Measurements from ENCODE around the gene ST3GAL3. TPM values are rescaled to one million over a fixed set of nuclear protein-coding genes. Genes with fewer than 3 reads are reported as not detected.

ST3GAL3 gene
- total and polyA plus RNA-seq, 2 donors (not counting 3 experiments of a cell fraction or from before 2014, with no cell fraction given): 14.3 to 35.8 TPM

DNA sequence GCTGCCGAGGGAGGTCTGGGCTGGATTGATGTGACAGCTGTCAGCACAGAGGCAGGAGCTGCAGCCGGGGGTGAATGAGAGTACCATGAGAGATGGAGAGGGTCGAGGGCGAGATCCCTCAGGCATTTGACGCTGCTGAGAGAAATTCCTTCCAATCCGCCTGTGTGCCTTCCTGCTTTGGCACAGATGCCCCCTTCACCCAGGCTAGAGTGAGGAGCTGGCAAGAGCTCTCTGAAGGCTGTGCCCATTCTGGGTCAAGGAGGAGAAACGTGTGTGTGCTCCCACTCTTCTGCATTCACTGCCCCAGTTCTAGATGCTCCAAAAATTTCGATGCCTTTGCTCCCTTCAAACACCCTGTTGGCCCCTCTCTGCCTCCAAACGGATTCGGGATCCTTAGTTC, 231.0 kb downstream of the ST3GAL3 start:
- no peaks in the 10 kb centered on the region for H3K36me3 ChIP-seq (ENCODE audit: control insufficient read depth in 2 of 2, extremely low read depth in 1 of 2, insufficient read depth in 2 of 2, low read length in 2 of 2)
- CTCF ChIA-PET: interaction anchor here (1.9 to 18.1 kb wide), 2 partner anchors 109 to 174 kb away, joined by 9 to 965 read pairs; no protein-coding TSS in a partner anchor
- dilution Hi-C loops (cut with MboI; ENCODE audit: extremely low pct_ligation_motif_present, low sequenced_read_pairs): loop anchor here (25.0 kb wide), 1 partner anchor 176 kb away; no protein-coding TSS in a partner anchor
- no peak overlapping the region for H2AFZ ChIP-seq (ENCODE audit: low read depth, low read length)
- H3K27me3 ChIP-seq (ENCODE audit: control insufficient read depth in 2 of 2, insufficient read depth in 2 of 2, low read length in 2 of 2): peaks cover 3 to 5% of the 10 kb centered on the region in 2 experiments
- FAIRE-seq (no peak), DNase-seq (ENCODE audit: low read depth, low spot score) (no peak)
- POLR2A ChIA-PET: no interaction called here
- peaks cover 4% of the 10 kb centered on the region for H3K4me1 ChIP-seq (ENCODE audit: control insufficient read depth, extremely low read depth, insufficient read depth, low read length)
- no peaks in the 10 kb centered on the region for H3K9me3 ChIP-seq (replicated peaks; ENCODE audit: control insufficient read depth, insufficient read depth, low read length)
- no peaks in the 10 kb centered on the region for H3K9me1 ChIP-seq (replicated peaks; ENCODE audit: control insufficient read depth, extremely low read depth, insufficient read depth, low read length)
- no peak overlapping the region for H3K4me3 ChIP-seq (replicated peaks in 1 of 3; ENCODE audit: insufficient read depth in 1 of 3, low read depth in 1 of 3, low read length in 3 of 3)
- H3K79me2 ChIP-seq (ENCODE audit: control insufficient read depth, insufficient read depth, low read length): no peaks in the 10 kb centered on the region
- TF ChIP-seq POLR2AphosphoS5 (IDR thresholded peaks at IDR 0.05; ENCODE audit: insufficient read depth, low read depth, low read length): no peak
- TF ChIP-seq FOS (IDR thresholded peaks at IDR 0.05; ENCODE audit: borderline replicate concordance, insufficient read depth, low read length): no peak
- no peak for TF ChIP-seq CTCF (IDR thresholded peaks at IDR 0.05; ENCODE audit: extremely low read depth in 1 of 2, insufficient read depth in 1 of 2, low read depth in 1 of 2, low read length in 2 of 2)
- TF ChIP-seq JUN (IDR thresholded peaks at IDR 0.05; ENCODE audit: borderline replicate concordance, insufficient read depth, insufficient read length, low read depth): no peak
- TF ChIP-seq GATA2 (IDR thresholded peaks at IDR 0.05; ENCODE audit: insufficient read depth, insufficient read length, low read depth, low read length): no peak
- TF ChIP-seq EZH2 (IDR thresholded peaks at IDR 0.05; ENCODE audit: borderline replicate concordance, low read depth, low read length, severe bottlenecking): no peak
- no peak for TF ChIP-seq POLR2A (IDR thresholded peaks at IDR 0.05; ENCODE audit: low read depth, low read length)
- TF ChIP-seq MYC (IDR thresholded peaks at IDR 0.05; ENCODE audit: low read depth, low read length): no peak
- TF ChIP-seq MAX (IDR thresholded peaks at IDR 0.05; ENCODE audit: insufficient read depth, insufficient read length): no peak
- H3K9ac ChIP-seq (replicated peaks; ENCODE audit: extremely low read depth, insufficient read depth, low read length): no peak overlapping the region
- no peaks in the 10 kb centered on the region for H4K20me1 ChIP-seq (replicated peaks; ENCODE audit: control insufficient read depth, extremely low read depth, insufficient read depth, low read length)
- no peak overlapping the region for H3K4me2 ChIP-seq (ENCODE audit: insufficient read depth, low read length)
- intact Hi-C loops (cut with micrococcal nuclease): no loop called here
- BruUV-seq (replicated peaks): no TSS peak
- no peak overlapping the region for H3K27ac ChIP-seq (ENCODE audit: insufficient read depth, low read depth, low read length)
